ENCODE data around the gene POLR3K. TPM values are rescaled to one million over a fixed set of nuclear protein-coding genes. Genes with fewer than 3 reads are reported as not detected.
"Not testable (repeated sequence)": the region's sequence is repeated elsewhere in the genome, so short reads cannot be mapped to it uniquely, and the experiment has no call there.

POLR3K gene
- total RNA-seq, 2 donors from 2014 or later: 1.4 TPM; not detected in 1

DNA sequence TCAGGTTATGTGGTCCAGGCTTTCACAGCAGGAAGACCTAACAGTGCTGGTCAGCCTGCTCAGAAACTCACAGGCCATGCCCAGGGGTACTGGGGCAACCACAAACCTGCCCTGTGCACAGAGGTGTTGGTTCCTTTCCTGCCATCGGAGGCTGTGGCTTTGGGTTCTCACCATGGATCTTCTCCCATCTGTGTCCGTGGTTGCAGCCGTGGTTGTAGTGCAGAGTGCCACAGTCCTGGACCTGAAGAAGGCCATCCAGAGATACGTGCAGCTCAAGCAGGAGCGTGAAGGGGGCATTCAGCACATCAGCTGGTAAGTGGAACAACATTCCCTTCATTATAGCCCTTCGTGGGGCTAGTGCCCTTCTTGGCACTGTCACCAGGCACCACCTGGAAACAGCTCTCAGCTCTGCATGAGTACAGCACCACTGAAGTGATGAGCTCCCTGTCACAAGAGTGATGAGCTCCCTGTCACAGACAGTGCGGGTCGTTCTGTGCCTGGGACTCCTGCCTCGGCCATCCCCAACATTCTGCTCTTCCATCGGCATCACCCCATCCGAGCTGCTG, 2.2 kb upstream of the POLR3K start:
- peaks cover 2 to 19% of the 10 kb centered on the region in 2 donors for H3K4me1 ChIP-seq (ENCODE audit: control insufficient read depth in 1 of 2, low read depth in 2 of 2)
- no peak overlapping the region for H3K4me3 ChIP-seq
- no peaks in the 10 kb centered on the region for H3K9me3 ChIP-seq
- TF ChIP-seq, protein P1, sequence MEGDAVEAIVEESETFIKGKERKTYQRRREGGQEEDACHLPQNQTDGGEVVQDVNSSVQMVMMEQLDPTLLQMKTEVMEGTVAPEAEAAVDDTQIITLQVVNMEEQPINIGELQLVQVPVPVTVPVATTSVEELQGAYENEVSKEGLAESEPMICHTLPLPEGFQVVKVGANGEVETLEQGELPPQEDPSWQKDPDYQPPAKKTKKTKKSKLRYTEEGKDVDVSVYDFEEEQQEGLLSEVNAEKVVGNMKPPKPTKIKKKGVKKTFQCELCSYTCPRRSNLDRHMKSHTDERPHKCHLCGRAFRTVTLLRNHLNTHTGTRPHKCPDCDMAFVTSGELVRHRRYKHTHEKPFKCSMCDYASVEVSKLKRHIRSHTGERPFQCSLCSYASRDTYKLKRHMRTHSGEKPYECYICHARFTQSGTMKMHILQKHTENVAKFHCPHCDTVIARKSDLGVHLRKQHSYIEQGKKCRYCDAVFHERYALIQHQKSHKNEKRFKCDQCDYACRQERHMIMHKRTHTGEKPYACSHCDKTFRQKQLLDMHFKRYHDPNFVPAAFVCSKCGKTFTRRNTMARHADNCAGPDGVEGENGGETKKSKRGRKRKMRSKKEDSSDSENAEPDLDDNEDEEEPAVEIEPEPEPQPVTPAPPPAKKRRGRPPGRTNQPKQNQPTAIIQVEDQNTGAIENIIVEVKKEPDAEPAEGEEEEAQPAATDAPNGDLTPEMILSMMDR (IDR thresholded peaks at IDR 0.05): no peak
- no peaks in the 10 kb centered on the region for H3K27me3 ChIP-seq (replicated peaks; ENCODE audit: insufficient read depth)
- H3K36me3 ChIP-seq: peaks cover 42% of the 10 kb centered on the region
- no peak overlapping the region for H3K27ac ChIP-seq
- ATAC-seq (ENCODE audit: insufficient number of reproducible peaks, low FRiP score, low read depth) (no peak), DNase-seq (ENCODE audit: low spot score) (no peak)

DNA sequence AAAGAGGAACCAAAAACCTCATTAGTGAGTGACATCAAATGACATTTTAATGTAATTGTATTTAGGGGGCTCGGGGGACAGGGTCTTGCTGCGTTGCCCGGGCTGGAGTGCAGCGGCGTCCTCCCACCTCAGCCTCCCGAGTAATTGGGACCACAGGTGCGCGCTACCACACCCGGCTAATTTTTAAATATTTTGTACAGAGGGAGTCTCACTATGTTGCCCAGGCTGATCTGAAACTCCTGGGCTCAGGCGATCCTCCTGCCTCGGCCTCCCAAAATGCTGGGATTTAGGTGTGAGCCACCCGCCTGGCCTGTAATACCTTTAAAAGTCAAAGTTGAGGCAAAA, 801 bp upstream of the POLR3K start:
- Histone ChIP-seq H3K36me3 (peaks cover 27% of the 10 kb centered on the region), H3K9me3 (no peaks in the 10 kb centered on the region), H3K27me3 (replicated peaks; ENCODE audit: insufficient read depth) (no peaks in the 10 kb centered on the region), H3K4me1 (ENCODE audit: control insufficient read depth in 1 of 2, low read depth in 2 of 2) (peaks cover 2 to 19% of the 10 kb centered on the region in 2 donors), H3K4me3 (peak overlapping the region; percentile 99), H3K27ac (peak overlapping the region; percentile 63 to 66)
- TF ChIP-seq, protein P1 (IDR thresholded peaks at IDR 0.05): no peak
- ATAC-seq (ENCODE audit: insufficient number of reproducible peaks, low FRiP score, low read depth) (no peak), DNase-seq (ENCODE audit: low spot score) (no peak)

DNA sequence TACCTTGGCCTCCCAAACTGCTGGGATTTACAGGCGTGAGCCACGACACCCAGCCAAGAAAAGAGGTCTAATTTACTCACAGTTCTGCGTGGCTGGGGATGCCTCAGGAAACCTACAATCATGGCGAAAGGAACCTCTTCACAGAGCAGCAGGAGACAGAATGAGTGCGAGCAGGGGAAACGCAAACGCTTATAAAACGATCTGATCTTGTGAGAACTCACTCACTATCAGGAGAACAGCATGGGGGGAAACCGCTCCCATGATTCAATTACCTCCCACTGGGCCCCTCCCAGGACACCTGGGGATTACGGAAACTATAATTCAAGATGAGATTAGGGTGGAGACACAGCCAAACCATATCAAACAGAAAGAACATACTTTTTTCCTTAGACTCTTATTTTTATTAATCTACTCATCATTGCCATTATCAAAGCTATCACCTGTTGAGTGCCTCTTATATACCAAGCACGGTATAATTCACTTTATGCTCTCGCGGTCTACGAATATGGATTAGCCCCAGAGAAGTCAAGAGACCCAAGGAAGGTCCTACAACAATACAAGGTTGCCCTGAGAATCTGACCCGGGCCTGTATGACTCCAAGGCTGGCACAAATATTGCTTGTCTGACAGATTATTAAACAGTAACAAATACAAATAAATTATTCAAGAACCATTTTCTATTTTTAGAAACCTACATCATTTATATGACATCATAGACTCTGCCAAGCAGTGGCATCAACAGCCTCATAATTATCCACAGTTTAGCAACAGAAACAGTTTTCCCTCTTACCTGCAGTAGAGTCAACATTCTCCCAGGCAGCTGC, 2.4 kb downstream of the POLR3K start:
- TF ChIP-seq, protein P1 (IDR thresholded peaks at IDR 0.05): no peak
- Histone ChIP-seq H3K27ac (no peak overlapping the region), H3K27me3 (replicated peaks; ENCODE audit: insufficient read depth) (no peaks in the 10 kb centered on the region), H3K4me1 (ENCODE audit: control insufficient read depth in 1 of 2, low read depth in 2 of 2) (peaks cover 2 to 19% of the 10 kb centered on the region in 2 donors), H3K4me3 (no peak overlapping the region), H3K9me3 (no peaks in the 10 kb centered on the region), H3K36me3 (peaks cover 6% of the 10 kb centered on the region)
- no peak for DNase-seq (ENCODE audit: low spot score)
- ATAC-seq (ENCODE audit: insufficient number of reproducible peaks, low FRiP score, low read depth): no peak

DNA sequence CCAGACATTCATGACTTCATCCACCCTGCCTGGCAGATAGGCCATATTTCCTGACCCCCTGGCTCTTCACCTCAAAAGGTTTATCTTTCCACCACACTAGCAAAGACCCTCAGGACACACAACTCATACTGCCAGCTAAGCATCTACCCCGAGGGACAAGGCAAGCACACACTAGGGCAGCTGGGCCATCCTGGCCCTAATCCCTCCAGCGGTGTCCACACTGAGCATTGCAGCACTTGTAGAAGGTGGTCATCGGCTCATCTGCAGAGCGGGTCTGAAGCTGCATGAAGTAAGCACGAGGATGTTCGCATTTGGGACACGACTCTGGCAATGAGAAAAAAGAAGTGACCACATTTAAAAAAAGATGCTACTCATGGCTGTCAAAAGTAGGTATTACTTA, 6.2 kb downstream of the POLR3K start:
- TF ChIP-seq, protein P1 (IDR thresholded peaks at IDR 0.05): no peak
- ATAC-seq (ENCODE audit: insufficient number of reproducible peaks, low FRiP score, low read depth) (no peak), DNase-seq (ENCODE audit: low spot score) (no peak)
- H3K36me3 ChIP-seq: peaks cover 6% of the 10 kb centered on the region
- no peak overlapping the region for H3K4me3 ChIP-seq
- no peaks in the 10 kb centered on the region for H3K9me3 ChIP-seq
- H3K27ac ChIP-seq: no peak overlapping the region
- H3K27me3 ChIP-seq (replicated peaks; ENCODE audit: insufficient read depth): no peaks in the 10 kb centered on the region
- H3K4me1 ChIP-seq (ENCODE audit: control insufficient read depth in 1 of 2, low read depth in 2 of 2): peaks cover 0 to 6% of the 10 kb centered on the region in 2 donors

DNA sequence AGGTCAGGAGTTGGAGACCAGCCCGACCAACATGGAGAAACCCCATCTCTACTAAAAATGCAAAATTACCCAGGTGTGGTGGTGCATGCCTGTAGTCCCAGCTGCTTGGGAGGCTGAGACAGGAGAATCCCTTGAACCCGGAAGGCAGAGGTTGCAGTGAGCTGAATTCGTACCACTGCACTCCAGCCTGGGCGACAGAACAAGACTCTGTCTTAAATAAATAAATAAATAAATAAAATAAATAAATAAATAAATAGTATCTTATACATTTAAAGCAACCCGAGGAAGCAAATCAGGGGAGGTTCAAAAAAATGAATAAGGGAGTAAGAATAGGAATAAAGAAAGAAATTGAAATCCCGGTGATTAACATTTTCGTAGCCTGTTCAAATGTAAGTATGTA, 6.9 kb downstream of the POLR3K start:
- ATAC-seq (ENCODE audit: insufficient number of reproducible peaks, low FRiP score, low read depth); H3K27ac ChIP-seq; H3K27me3 ChIP-seq (replicated peaks; ENCODE audit: insufficient read depth); H3K9me3 ChIP-seq; H3K4me3 ChIP-seq; H3K36me3 ChIP-seq; DNase-seq (ENCODE audit: low spot score); H3K4me1 ChIP-seq (ENCODE audit: control insufficient read depth in 1 of 2, low read depth in 2 of 2): not testable (repeated sequence)

All from thoracic aorta (tissue), 2 donors.